Spinal cord (tissue), 10 donors: ENCODE data around the gene TICAM1. TPM values are rescaled to one million over a fixed set of nuclear protein-coding genes. Genes with fewer than 3 reads are reported as not detected.
"Not testable (repeated sequence)": the region's sequence is repeated elsewhere in the genome, so short reads cannot be mapped to it uniquely, and the experiment has no call there.

ENCODE experiments used
- DNase-seq, 6 donors: peaks; one replicate each; pipeline versions ENCODE4 v3.0.0 to v3.0.0-alpha.2; 2013 to 2015; ENCODE audit warnings: low spot score in 6 of 6, low read depth in 4 of 6
- H3K27ac ChIP-seq: one replicate; pipeline ENCODE4 v1.5.1; 2013; ENCODE audit warnings: low read depth, low read length, control low read depth
- H3K27me3 ChIP-seq: one replicate; pipeline ENCODE4 v1.6.1; 2013; ENCODE audit warnings: low read length; ENCODE audit not compliant: control insufficient read depth, insufficient read depth
- H3K36me3 ChIP-seq: one replicate; pipeline ENCODE4 v1.6.1; 2013; ENCODE audit warnings: low read length; ENCODE audit not compliant: control insufficient read depth, insufficient read depth
- H3K4me1 ChIP-seq: one replicate; pipeline ENCODE4 v1.6.1; 2013; ENCODE audit warnings: low read length; ENCODE audit not compliant: control insufficient read depth, insufficient read depth
- H3K4me3 ChIP-seq: one replicate; pipeline ENCODE4 v1.5.1; 2013; ENCODE audit warnings: low read depth, low read length, control low read depth
- H3K9me3 ChIP-seq: one replicate; pipeline ENCODE4 v1.6.1; 2013; ENCODE audit warnings: low read length; ENCODE audit not compliant: control insufficient read depth, insufficient read depth
- WGBS: methylation state at CpG from one replicate; pipeline ENCODE4 v1.1.5; 2013; ENCODE audit warnings: missing lambda C conversion rate; ENCODE audit not compliant: insufficient coverage; 5-methylcytosine and 5-hydroxymethylcytosine counted together
- polyA plus RNA-seq, 2 donors: library from polyadenylated mRNA; unstranded; fragments of 120-200 nt; gene quantifications; one replicate each; pipeline ENCODE4 v1.2.1, GENCODE V29; 2013; ENCODE audit not compliant: insufficient read length in 2 of 2
- total RNA-seq, 2 donors: library from RNA; depleted of rRNA in 1 of 2; stranded (reverse); fragments of 120-200 nt in 1 of 2; fragments of >200 nt in 1 of 2; gene quantifications; one replicate each; pipeline versions ENCODE4 v1.2.3 to v1.2.4, GENCODE V29; 2013 to 2014
- donor health status: healthy.

Gene TICAM1
- total and polyA plus RNA-seq, 4 donors = 1.4 to 6.3 (median 3.5) TPM

DNA sequence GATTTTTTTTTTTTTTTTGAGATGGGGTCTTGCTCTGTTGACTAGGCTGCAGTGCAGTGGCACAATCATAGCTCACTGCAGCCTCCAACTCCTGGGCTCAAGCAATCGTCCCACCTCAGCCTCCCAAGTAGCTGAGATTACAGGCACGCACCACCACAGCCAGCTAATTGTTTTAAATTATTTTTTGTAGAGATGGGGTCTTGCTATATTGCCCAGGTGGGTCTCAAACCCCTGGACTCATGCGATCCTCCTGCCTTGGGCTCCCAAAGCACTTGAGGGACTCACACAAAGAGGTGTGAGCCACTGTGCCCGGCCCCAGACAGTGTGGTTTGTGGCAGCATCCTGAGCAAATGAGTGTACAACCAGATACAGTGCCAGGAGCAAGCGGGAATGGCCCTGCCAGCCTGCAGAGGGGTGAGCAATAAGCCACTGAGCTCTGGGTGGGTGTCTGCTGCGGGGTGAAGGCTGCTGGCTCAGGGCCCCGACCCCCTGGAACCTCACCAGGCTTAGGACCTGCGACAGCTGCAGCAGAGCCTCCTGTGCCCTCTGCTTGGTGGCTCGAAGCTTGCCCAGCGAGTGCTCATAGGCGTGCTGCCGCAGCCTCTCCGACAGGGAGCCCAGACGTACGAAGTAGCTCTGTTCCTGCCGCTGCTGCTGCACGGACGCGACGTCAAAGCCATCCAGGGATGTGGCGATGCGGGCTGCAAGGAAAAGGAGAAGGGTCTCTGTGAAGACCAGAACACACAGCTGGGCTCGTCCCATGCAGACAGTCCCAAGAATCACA lies 15.9 kb upstream of the TICAM1 start:
- H3K36me3 ChIP-seq = peaks cover 51% of the 10 kb centered on the region
- no peak overlapping the region for H3K27ac ChIP-seq
- no peak overlapping the region for H3K4me3 ChIP-seq
- H3K9me3 ChIP-seq = no peaks in the 10 kb centered on the region
- DNase-seq = no peak
- 92% methylated on average over 14 of the region's 23 CpGs for WGBS
- H3K27me3 ChIP-seq = no peaks in the 10 kb centered on the region
- no peaks in the 10 kb centered on the region for H3K4me1 ChIP-seq

DNA sequence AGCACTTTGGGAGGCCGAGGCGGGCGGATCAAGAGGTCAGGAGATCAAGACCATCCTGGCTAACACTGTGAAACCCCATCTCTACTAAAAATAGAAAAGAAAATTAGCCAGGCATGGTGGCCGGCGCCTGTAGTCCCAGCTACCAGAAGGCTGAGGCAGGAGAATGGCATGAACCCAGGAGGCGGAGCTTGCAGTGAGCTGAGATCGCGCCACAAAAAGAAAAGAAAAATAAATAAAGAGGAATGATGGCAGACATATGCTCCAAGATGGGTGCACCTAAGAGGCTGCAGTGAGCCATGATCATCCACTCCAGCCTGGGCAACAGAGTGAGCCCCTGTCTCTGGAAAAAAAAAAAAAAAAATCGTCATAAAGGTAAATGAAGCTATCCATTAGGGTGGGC lies 14.5 kb upstream of the TICAM1 start:
- H3K9me3 ChIP-seq, H3K27me3 ChIP-seq, DNase-seq, H3K4me3 ChIP-seq, H3K4me1 ChIP-seq, H3K27ac ChIP-seq: not testable (repeated sequence)
- H3K36me3 ChIP-seq = peaks cover 46% of the 10 kb centered on the region
- WGBS = 100% methylated on average over 3 of the region's 9 CpGs

GRCh38 chr19:4844348-4845179 lies 13.1 kb upstream of the TICAM1 start:
- Histone ChIP-seq H3K27ac (no peak overlapping the region), H3K36me3 (peaks cover 44% of the 10 kb centered on the region)
- 69% methylated on average over 5 of the region's 10 CpGs for WGBS

GRCh38 chr19:4843647-4843965 lies 12.1 kb upstream of the TICAM1 start:
- Histone ChIP-seq H3K36me3 (peaks cover 52% of the 10 kb centered on the region), H3K27ac (no peak overlapping the region), H3K9me3 (no peaks in the 10 kb centered on the region), H3K4me1 (no peaks in the 10 kb centered on the region), H3K27me3 (no peaks in the 10 kb centered on the region), H3K4me3 (no peak overlapping the region)
- WGBS = 92% methylated on average over 2 of the region's 6 CpGs
- DNase-seq = no peak

More at GRCh38 chr19:4844348-4845179, 13.1 kb upstream of the TICAM1 start:
- DNase-seq = no peak
- Histone ChIP-seq H3K27me3 (no peaks in the 10 kb centered on the region), H3K4me3 (no peak overlapping the region), H3K4me1 (no peaks in the 10 kb centered on the region), H3K9me3 (no peaks in the 10 kb centered on the region)

DNA sequence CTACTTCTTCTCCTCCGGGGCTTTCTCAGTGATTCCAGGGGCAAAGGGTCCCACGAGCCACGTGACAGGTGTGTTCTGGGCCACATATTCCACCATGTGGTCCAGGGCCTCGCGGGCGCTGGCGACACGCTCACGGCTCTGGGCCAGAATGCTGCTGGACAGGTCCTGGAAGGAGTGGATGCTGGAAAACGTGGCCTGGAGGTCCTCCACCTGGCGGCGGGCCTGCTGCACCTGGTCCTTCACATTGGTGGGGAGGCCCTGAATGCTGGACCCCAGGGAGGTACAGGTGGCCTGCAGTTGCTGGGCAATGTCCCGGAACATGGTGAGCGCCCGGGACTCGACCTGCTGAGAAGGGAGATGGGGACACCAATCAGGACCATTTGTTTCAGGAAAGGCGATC lies 7.7 kb upstream of the TICAM1 start:
- WGBS = 96% methylated on average over 17 of the region's 17 CpGs

DNA sequence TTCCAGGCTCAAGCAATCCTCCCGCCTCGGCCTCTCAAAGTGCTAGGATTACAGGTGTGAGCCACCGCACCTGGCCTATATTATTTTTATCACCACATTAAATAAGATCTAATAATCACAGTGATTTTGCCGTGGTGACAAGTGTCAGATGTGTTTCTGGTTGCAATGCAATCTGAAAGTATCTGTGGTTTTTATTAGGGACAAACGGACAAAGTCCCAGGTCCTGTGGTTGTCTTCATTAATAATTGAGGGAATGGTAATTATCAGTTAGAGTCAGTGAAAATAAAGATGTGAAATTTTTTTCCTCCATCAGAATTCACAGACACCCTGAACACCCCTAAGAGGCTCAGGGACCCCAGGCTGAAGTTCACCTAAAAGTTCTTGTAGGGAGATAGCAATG lies 1.3 kb upstream of the TICAM1 start:
- DNase-seq = no peak
- Histone ChIP-seq H3K36me3 (peaks cover 6% of the 10 kb centered on the region), H3K4me3 (no peak overlapping the region), H3K9me3 (no peaks in the 10 kb centered on the region), H3K27me3 (peaks cover 2% of the 10 kb centered on the region), H3K4me1 (peaks cover 20% of the 10 kb centered on the region), H3K27ac (no peak overlapping the region)
- WGBS = no CpG with 5 or more reads among the region's 5 CpGs

More for the DNA sequence above, 7.7 kb upstream of the TICAM1 start:
- H3K4me3 ChIP-seq = no peak overlapping the region
- peaks cover 33% of the 10 kb centered on the region for H3K36me3 ChIP-seq
- DNase-seq = no peak
- no peaks in the 10 kb centered on the region for H3K9me3 ChIP-seq
- H3K27ac ChIP-seq = no peak overlapping the region
- H3K4me1 ChIP-seq = no peaks in the 10 kb centered on the region
- no peaks in the 10 kb centered on the region for H3K27me3 ChIP-seq

- WGBS = 75% methylated on average over 7 of the region's 9 CpGs
- not testable (repeated sequence) for H3K36me3 ChIP-seq, H3K27me3 ChIP-seq, H3K27ac ChIP-seq, H3K9me3 ChIP-seq, DNase-seq
- peaks cover 20% of the 10 kb centered on the region for H3K4me1 ChIP-seq
- peak overlapping the region; percentile 69 for H3K4me3 ChIP-seq
Observed at GRCh38 chr19:4831979-4832340, 448 bp upstream of the TICAM1 start.

GRCh38 chr19:4830768-4831265 lies 695 bp downstream of the TICAM1 start:
- Histone ChIP-seq H3K4me3 (peak overlapping the region; percentile 69), H3K27me3 (peaks cover 2% of the 10 kb centered on the region), H3K4me1 (peaks cover 20% of the 10 kb centered on the region), H3K36me3 (no peaks in the 10 kb centered on the region), H3K27ac (no peak overlapping the region), H3K9me3 (no peaks in the 10 kb centered on the region)
- DNase-seq = no peak
- 91% methylated on average over 6 of the region's 6 CpGs for WGBS

DNA sequence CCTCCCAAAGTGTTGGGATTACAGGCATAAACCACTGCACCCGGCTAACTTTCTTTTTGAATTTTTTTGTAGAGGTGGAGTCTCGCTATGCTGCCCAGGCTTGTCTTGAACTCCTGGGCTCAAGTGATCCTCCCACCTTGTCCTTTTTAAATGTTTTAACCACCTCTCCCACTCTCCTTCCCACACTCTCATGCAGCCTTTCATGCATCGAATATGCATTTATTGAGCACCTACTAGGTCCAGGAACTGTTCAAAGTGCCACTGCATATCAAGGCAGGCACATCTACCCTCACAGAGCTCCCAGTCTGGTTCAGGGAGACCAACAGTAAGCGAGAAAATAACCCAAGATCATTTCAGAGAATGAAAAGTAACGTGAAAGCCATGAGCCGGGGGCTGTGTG lies 1.2 kb downstream of the TICAM1 start:
- H3K4me1 ChIP-seq = peaks cover 20% of the 10 kb centered on the region
- DNase-seq = no peak
- H3K27ac ChIP-seq = no peak overlapping the region
- peaks cover 2% of the 10 kb centered on the region for H3K27me3 ChIP-seq
- H3K4me3 ChIP-seq = no peak overlapping the region
- no peaks in the 10 kb centered on the region for H3K36me3 ChIP-seq
- 88% methylated on average over 5 of the region's 6 CpGs for WGBS
- no peaks in the 10 kb centered on the region for H3K9me3 ChIP-seq
